Activated T-helper 1 cell treated with anti-CD3 and anti-CD28 coated beads, Interleukin-12 subunit alpha, Interleukin-12 subunit beta, Interleukin-2, Interleukin-4 antibody, amounts not matched to agents 30 ng/mL and 10 ng/mL and 1 ng/mL, durations not matched to agents 14 hours and 24 hours and 36 hours (primary cell): Measurements from ENCODE around the gene IRF1. TPM values are rescaled to one million over a fixed set of nuclear protein-coding genes. Genes with fewer than 3 reads are reported as not detected.

ENCODE experiments used
- DNase-seq: peaks from one replicate; pipeline ENCODE4 v3.0.0; 2021; ENCODE audit warnings: low spot score
- H3K27ac Mint-ChIP-seq: one replicate; pipeline ENCODE4 v1.8.0; 2021; ENCODE audit warnings: mild to moderate bottlenecking, mixed read lengths
- H3K27me3 Mint-ChIP-seq: one replicate; pipeline ENCODE4 v1.8.0; 2022; ENCODE audit warnings: mild to moderate bottlenecking, moderate library complexity, mixed read lengths; ENCODE audit not compliant: insufficient read depth
- H3K36me3 Mint-ChIP-seq: one replicate; pipeline ENCODE4 v1.8.0; 2021; ENCODE audit warnings: low read depth, mixed read lengths
- H3K4me1 Mint-ChIP-seq: one replicate; pipeline ENCODE4 v1.8.0; 2021; ENCODE audit warnings: low read depth, mixed read lengths
- H3K4me3 Mint-ChIP-seq: one replicate; pipeline ENCODE4 v1.8.0; 2021; ENCODE audit warnings: mild to moderate bottlenecking, moderate library complexity, mixed read lengths
- H3K9me3 Mint-ChIP-seq: one replicate; pipeline ENCODE4 v1.8.0; 2021; ENCODE audit warnings: mixed read lengths
- intact Hi-C: fragments of 100-400 bp; cut with micrococcal nuclease; formaldehyde crosslinking; loops from one replicate; pipeline ENCODE4 v1.15.1; 2024
- total RNA-seq: library from RNA; stranded (reverse); gene quantifications from 2 replicates; pipeline ENCODE4 v1.2.3, GENCODE V29; 2022

The IRF1 gene
- total RNA-seq, 1 donor from 2014 or later, result 198 TPM

GRCh38 chr5:132466433-132467286, 23.9 kb downstream of the IRF1 start:
- no peaks in the 10 kb centered on the region for H3K9me3 Mint-ChIP-seq
- H3K27ac Mint-ChIP-seq, result peak overlapping the region; percentile 97
- intact Hi-C loops, result loop anchor here (1.0 kb wide), 3 partner anchors 8 to 41 kb away; no protein-coding TSS in a partner anchor
- peaks cover 94% of the 10 kb centered on the region for H3K4me1 Mint-ChIP-seq
- peak overlapping the region; percentile 77 for H3K4me3 Mint-ChIP-seq
- H3K36me3 Mint-ChIP-seq, result peaks cover 23% of the 10 kb centered on the region
- peak; percentile 71 for DNase-seq
- no peaks in the 10 kb centered on the region for H3K27me3 Mint-ChIP-seq

- H3K27ac Mint-ChIP-seq, result peak overlapping the region; percentile 97
- intact Hi-C loops, result no loop called here
- no peak for DNase-seq
- H3K9me3 Mint-ChIP-seq, result no peaks in the 10 kb centered on the region
- no peaks in the 10 kb centered on the region for H3K27me3 Mint-ChIP-seq
- peak overlapping the region; percentile 77 for H3K4me3 Mint-ChIP-seq
- peaks cover 93% of the 10 kb centered on the region for H3K4me1 Mint-ChIP-seq
- H3K36me3 Mint-ChIP-seq, result peaks cover 29% of the 10 kb centered on the region
Measured at GRCh38 chr5:132465059-132465707, 25.4 kb downstream of the IRF1 start.

- Mint-ChIP-seq H3K27me3 (no peaks in the 10 kb centered on the region), H3K4me3 (peak overlapping the region; percentile 72), H3K36me3 (peaks cover 26% of the 10 kb centered on the region), H3K4me1 (peaks cover 93% of the 10 kb centered on the region), H3K9me3 (no peaks in the 10 kb centered on the region), H3K27ac (peak overlapping the region; percentile 97)
- intact Hi-C loops, result no loop called here
- DNase-seq, result no peak
Measured at GRCh38 chr5:132464156-132464939, 26.2 kb downstream of the IRF1 start.

- Mint-ChIP-seq H3K9me3 (no peaks in the 10 kb centered on the region), H3K4me3 (peak overlapping the region; percentile 72), H3K27ac (peak overlapping the region; percentile 97), H3K4me1 (peaks cover 93% of the 10 kb centered on the region), H3K27me3 (no peaks in the 10 kb centered on the region), H3K36me3 (peaks cover 25% of the 10 kb centered on the region)
- intact Hi-C loops, result no loop called here
- no peak for DNase-seq
Measured at GRCh38 chr5:132463811-132464155, 26.8 kb downstream of the IRF1 start.

GRCh38 chr5:132462856-132463745, 27.5 kb downstream of the IRF1 start:
- Mint-ChIP-seq H3K9me3 (no peaks in the 10 kb centered on the region), H3K27ac (peak overlapping the region; percentile 97), H3K4me3 (no peak overlapping the region), H3K27me3 (no peaks in the 10 kb centered on the region), H3K36me3 (peaks cover 22% of the 10 kb centered on the region), H3K4me1 (peaks cover 94% of the 10 kb centered on the region)
- DNase-seq, result no peak
- intact Hi-C loops, result no loop called here

- Mint-ChIP-seq H3K4me3 (no peak overlapping the region), H3K27ac (no peak overlapping the region), H3K36me3 (peaks cover 20% of the 10 kb centered on the region), H3K27me3 (no peaks in the 10 kb centered on the region), H3K4me1 (peaks cover 97% of the 10 kb centered on the region), H3K9me3 (no peaks in the 10 kb centered on the region)
- no peak for DNase-seq
- intact Hi-C loops, result no loop called here
Measured at GRCh38 chr5:132462333-132462732, 28.2 kb downstream of the IRF1 start.

- intact Hi-C loops, result no loop called here
- no peak for DNase-seq
- H3K27ac Mint-ChIP-seq, result peak overlapping the region; percentile 55
Measured at GRCh38 chr5:132461569-132462070, 29.0 kb downstream of the IRF1 start.

GRCh38 chr5:132460846-132461568, 29.6 kb downstream of the IRF1 start:
- H3K9me3 Mint-ChIP-seq, result no peaks in the 10 kb centered on the region
- no peaks in the 10 kb centered on the region for H3K27me3 Mint-ChIP-seq
- H3K36me3 Mint-ChIP-seq, result peaks cover 23% of the 10 kb centered on the region
- DNase-seq, result no peak
- intact Hi-C loops, result no loop called here
- H3K27ac Mint-ChIP-seq, result peak overlapping the region; percentile 85
- peak overlapping the region; percentile 54 for H3K4me3 Mint-ChIP-seq
- H3K4me1 Mint-ChIP-seq, result peaks cover 97% of the 10 kb centered on the region

More at GRCh38 chr5:132461569-132462070, 29.0 kb downstream of the IRF1 start:
- H3K9me3 Mint-ChIP-seq, result no peaks in the 10 kb centered on the region
- H3K4me3 Mint-ChIP-seq, result no peak overlapping the region
- peaks cover 19% of the 10 kb centered on the region for H3K36me3 Mint-ChIP-seq
- peaks cover 97% of the 10 kb centered on the region for H3K4me1 Mint-ChIP-seq
- H3K27me3 Mint-ChIP-seq, result no peaks in the 10 kb centered on the region

- Mint-ChIP-seq H3K27me3 (no peaks in the 10 kb centered on the region), H3K4me1 (peaks cover 97% of the 10 kb centered on the region), H3K27ac (peak overlapping the region; percentile 85), H3K4me3 (peak overlapping the region; percentile 54), H3K36me3 (peaks cover 25% of the 10 kb centered on the region), H3K9me3 (no peaks in the 10 kb centered on the region)
- intact Hi-C loops, result loop anchor here (10.0 kb wide), 1 partner anchor 165 kb away; the partner anchor contains the start of gene SLC22A4
- no peak for DNase-seq
Measured at GRCh38 chr5:132459983-132460838, 30.4 kb downstream of the IRF1 start.

GRCh38 chr5:132459031-132459982, 31.3 kb downstream of the IRF1 start:
- peaks cover 29% of the 10 kb centered on the region for H3K36me3 Mint-ChIP-seq
- intact Hi-C loops, result loop anchor here (10.0 kb wide), 1 partner anchor 165 kb away; the partner anchor contains the start of gene SLC22A4
- peak overlapping the region; percentile 37 for H3K4me3 Mint-ChIP-seq
- peaks cover 97% of the 10 kb centered on the region for H3K4me1 Mint-ChIP-seq
- DNase-seq, result no peak
- no peaks in the 10 kb centered on the region for H3K27me3 Mint-ChIP-seq
- H3K27ac Mint-ChIP-seq, result peak overlapping the region; percentile 99
- H3K9me3 Mint-ChIP-seq, result no peaks in the 10 kb centered on the region
